Sigmoid colon (tissue), 4 donors: Measurements from ENCODE around the gene INTS2.
"Not testable (repeated sequence)": the region's sequence is repeated elsewhere in the genome, so short reads cannot be mapped to it uniquely, and the experiment has no call there.

Experiments
- CTCF ChIP-seq, 4 experiments: fragments of 450-650 bp in 3 of 4; fragments of 200-600 bp in 1 of 4; IDR thresholded peaks; one replicate each; pipeline ENCODE4 v1.5.1; 2016 to 2019; ENCODE audit warnings: antibody characterized with exemption in 4 of 4, mild to moderate bottlenecking in 3 of 4, moderate library complexity in 2 of 4
- EP300 ChIP-seq, 4 donors: sonication (generic); formaldehyde crosslinking; IDR thresholded peaks; one replicate each; pipeline ENCODE4 v1.6.1; 2017; ENCODE audit warnings: antibody characterized with exemption in 4 of 4
- POLR2A ChIP-seq, 2 donors: fragments of 450-650 bp; IDR thresholded peaks; one replicate each; pipeline ENCODE4 v1.6.1; 2016; ENCODE audit warnings: antibody characterized with exemption in 2 of 2, mild to moderate bottlenecking in 2 of 2, moderate library complexity in 2 of 2
- POLR2AphosphoS5 ChIP-seq, 4 donors: sonication (generic); formaldehyde crosslinking; IDR thresholded peaks; one replicate each; pipeline ENCODE4 v1.6.1; 2017; ENCODE audit warnings: antibody characterized with exemption in 4 of 4

GRCh38 chr17:61826198-61826597 lies 101.6 kb downstream of the INTS2 start:
- TF ChIP-seq POLR2AphosphoS5, CTCF, EP300, POLR2A (IDR thresholded peaks at IDR 0.05): not testable (repeated sequence)
